K562 (cell line): ENCODE results near the gene MGST2. TPM values are rescaled to one million over a fixed set of nuclear protein-coding genes. Genes with fewer than 3 reads are reported as not detected.

Source experiments
- ATAC-seq: fragments of 200-7000 bp; cut with Tn5 transposase; 3 replicates; pipeline ENCODE4 v1.9.1; 2020; ENCODE audit warnings: moderate library complexity
- BruUV-seq: library from RNA; stranded (reverse); fragments of 400-500 nt; replicated peaks from 2 replicates; lab custom pipeline; 2021; lab: Mats Ljungman, UMichigan
- CTCF ChIA-PET: fragments of 300-600 bp; formaldehyde crosslinking; extraction: SDS; loops from one replicate; lab custom pipeline; 2021; ENCODE audit warnings: low intra/inter-chr PET ratio; lab: Yijun Ruan, JAX
- POLR2A ChIA-PET: fragments of 300-600, 350-650 bp; sonication (Branson Sonifier 250); formaldehyde crosslinking; extraction: SDS; loops from one replicate; lab custom pipeline; 2021; ENCODE audit warnings: antibody characterized with exemption, inconsistent platforms; lab: Yijun Ruan, JAX
- DNase-seq, 4 experiments: peaks; one replicate each; pipeline versions ENCODE4 v3.0.0 to v3.0.0-alpha.2; 2011 to 2018; ENCODE audit warnings: low spot score in 3 of 4, mixed read lengths in 3 of 4; ENCODE audit errors: extremely low read depth in 1 of 4
- FAIRE-seq: peaks from 2 replicates; lab custom pipeline; 2011; peaks lifted over from hg19 to GRCh38; lab: Jason Lieb, UNC
- H2AFZ ChIP-seq: 2 replicates; pipeline ENCODE4 v1.6.0; 2011; ENCODE audit warnings: low read depth, low read length, control low read depth, inconsistent platforms
- H3K27ac ChIP-seq: fragments of 200-600 bp; 3 replicates; pipeline ENCODE4 v1.8.0; 2011; ENCODE audit warnings: low read depth, mild to moderate bottlenecking, control low read depth, inconsistent platforms, low read length, moderate library complexity, mixed read lengths; ENCODE audit errors: extremely low read depth
- H3K27me3 ChIP-seq, 2 experiments: fragments of 300-600 bp in 1 of 2; 2 replicates in 1 of 2; 3 replicates in 1 of 2; pipeline versions ENCODE4 v1.6.0 to v1.8.0; 2011; ENCODE audit warnings: inconsistent platforms in 2 of 2, low read length in 2 of 2, mild to moderate bottlenecking in 1 of 2, mixed read lengths in 1 of 2, moderate library complexity in 1 of 2; ENCODE audit not compliant: control insufficient read depth in 2 of 2, insufficient read depth in 2 of 2
- H3K36me3 ChIP-seq: fragments of 300-600 bp; 3 replicates; pipeline ENCODE4 v1.8.0; 2011; ENCODE audit warnings: mild to moderate bottlenecking, low read length, inconsistent platforms; ENCODE audit not compliant: control insufficient read depth, insufficient read depth
- H3K4me1 ChIP-seq, 2 experiments: fragments of 200-600 bp in 1 of 2; replicated peaks in 1 of 2; 2 replicates in 1 of 2; 3 replicates in 1 of 2; pipeline versions ENCODE4 v1.5.1 to v1.8.0; 2011; ENCODE audit warnings: inconsistent platforms in 2 of 2, low read length in 2 of 2, mild to moderate bottlenecking in 1 of 2, mixed read lengths in 1 of 2, moderate library complexity in 1 of 2; ENCODE audit not compliant: control insufficient read depth in 2 of 2, insufficient read depth in 2 of 2
- H3K4me2 ChIP-seq: 2 replicates; pipeline ENCODE4 v1.6.1; 2011; ENCODE audit warnings: low read length, control low read depth, inconsistent platforms, mixed read lengths; ENCODE audit not compliant: insufficient read depth
- H3K4me3 ChIP-seq: fragments of 200-600 bp; sonication (generic), shearing (Covaris generic); 2 replicates; pipeline ENCODE4 v1.5.1; 2016; ENCODE audit warnings: control low read depth, inconsistent platforms
- H3K79me2 ChIP-seq: fragments of 200-600 bp; 3 replicates; pipeline ENCODE4 v1.8.0; 2011; ENCODE audit warnings: low read length, inconsistent platforms; ENCODE audit not compliant: control insufficient read depth, insufficient read depth
- H3K9ac ChIP-seq, 2 experiments: 2 replicates each; pipeline versions ENCODE4 v1.6.0 to v1.6.1; 2011; ENCODE audit warnings: low read depth in 2 of 2, low read length in 2 of 2, control low read depth in 1 of 2, inconsistent platforms in 1 of 2, mild to moderate bottlenecking in 1 of 2, mixed read lengths in 1 of 2; ENCODE audit not compliant: insufficient read depth in 1 of 2
- H3K9me1 ChIP-seq: one replicate; pipeline ENCODE4 v1.6.0; 2011; ENCODE audit warnings: inconsistent platforms, mild to moderate bottlenecking, low read length, moderate library complexity; ENCODE audit not compliant: control insufficient read depth, insufficient read depth
- H3K9me3 ChIP-seq: replicated peaks from 2 replicates; pipeline ENCODE4 v1.5.1; 2011; ENCODE audit warnings: low read depth, low read length, inconsistent platforms; ENCODE audit not compliant: control insufficient read depth, insufficient read depth
- H4K20me1 ChIP-seq: replicated peaks from 2 replicates; pipeline ENCODE4 v1.6.1; 2011; ENCODE audit warnings: low read length, inconsistent platforms, mixed read lengths; ENCODE audit not compliant: control insufficient read depth, insufficient read depth
- ATF1 ChIP-seq, 2 experiments: fragments of 450-650 bp in 1 of 2; IDR thresholded peaks; 2 replicates each; pipeline ENCODE4 v1.6.1; 2016; ENCODE audit warnings: missing compliant biosample characterization in 1 of 2, missing genetic modification characterization in 1 of 2
- CC2D1A ChIP-seq: fragments of 450-650 bp; IDR thresholded peaks from 2 replicates; pipeline ENCODE4 v1.6.1; 2017; ENCODE audit warnings: mild to moderate bottlenecking
- RBM25 ChIP-seq: fragments of 200-400 bp; formaldehyde crosslinking; IDR thresholded peaks from 2 replicates; pipeline ENCODE4 v1.6.1; 2018; ENCODE audit warnings: low read length, low read depth, moderate library complexity; ENCODE audit not compliant: severe bottlenecking
- TAF15 ChIP-seq: fragments of 200-400 bp; formaldehyde crosslinking; IDR thresholded peaks from 2 replicates; pipeline ENCODE4 v1.6.1; 2017; ENCODE audit warnings: mild to moderate bottlenecking, low read depth, low read length, moderate library complexity
- TCF15 ChIP-seq: fragments of 250-450 bp; sonication (Bioruptor Pico); IDR thresholded peaks from 2 replicates; pipeline ENCODE4 v1.8.0; 2022; ENCODE audit warnings: moderate library complexity, mild to moderate bottlenecking, inconsistent platforms
- TCFL5 ChIP-seq: fragments of 250-450 bp; sonication (Bioruptor Pico); conservative IDR thresholded peaks from 2 replicates; pipeline ENCODE4 v1.6.1; 2021; ENCODE audit warnings: mild to moderate bottlenecking, moderate library complexity, matching md5 sums
- TSHZ1 ChIP-seq: fragments of 250-450 bp; sonication (Bioruptor Pico); IDR thresholded peaks from 2 replicates; pipeline ENCODE4 v1.4.0; 2020; ENCODE audit warnings: mild to moderate bottlenecking, moderate library complexity
- ZFP1 ChIP-seq: fragments of 450-650 bp; formaldehyde crosslinking; IDR thresholded peaks from 2 replicates; pipeline ENCODE4 v1.4.0; 2020; ENCODE audit warnings: mild to moderate bottlenecking, mixed read lengths
- ZNF41 ChIP-seq: fragments of 250-450 bp; sonication (Bioruptor Pico); conservative IDR thresholded peaks from 2 replicates; pipeline ENCODE4 v1.4.0; 2020; ENCODE audit warnings: mild to moderate bottlenecking
- WGBS: fragments of 100-300 bp; shearing (Covaris generic); methylation state at CpG from one replicate; pipeline ENCODE4 v1.1.6; 2016; ENCODE audit warnings: low coverage, mixed read lengths; ENCODE audit not compliant: insufficient coverage; ENCODE audit errors: missing lambda C conversion rate; 5-methylcytosine and 5-hydroxymethylcytosine counted together
- in situ Hi-C: fragments of 300-500 bp; cut with MboI; formaldehyde crosslinking; loops from 4 replicates; pipeline ENCODE4 v1.15.0; 2018; ENCODE audit warnings: inconsistent platforms, mixed read lengths
- intact Hi-C: fragments of 100-400 bp; cut with micrococcal nuclease; formaldehyde crosslinking; loops from 2 replicates; pipeline ENCODE4 v1.14.2; 2022
- polyA plus RNA-seq, 8 experiments: library from polyadenylated mRNA; depleted of rRNA in 4 of 8; stranded (reverse) in 5 of 8; unstranded in 3 of 8; fragments of >200 nt; fragmentation: Nextera tagmentation in 2 of 8; fragmentation: Illumina TruSeq in 1 of 8; extraction: Ambion mirVana in 2 of 8; extraction: Trizol in 1 of 8; gene quantifications; 2 replicates each; pipeline versions ENCODE4 v1.2.1 to v1.2.3, GENCODE V29; 2011 to 2014; ENCODE audit warnings: inconsistent platforms in 1 of 8, missing spikeins in 1 of 8
- total RNA-seq, 7 experiments: library from RNA; depleted of rRNA in 6 of 7; stranded (reverse); fragments of >200 nt in 6 of 7; fragmentation: Illumina TruSeq in 2 of 7; extraction: Trizol in 2 of 7; gene quantifications; 2 replicates each; pipeline versions ENCODE4 v1.2.1 to v1.2.3, GENCODE V29; 2011 to 2021; ENCODE audit warnings: low replicate concordance in 1 of 7

MGST2 gene
- total and polyA plus RNA-seq, 9 of the 15 experiments (the other 6 are each of a cell fraction or from before 2014, with no cell fraction given), result 38.7 to 115 (median 84.6) TPM

GRCh38 chr4:139694522-139695107 is 29.0 kb downstream of the MGST2 start:
- no peak for FAIRE-seq
- Histone ChIP-seq H3K4me2 (no peak overlapping the region), H3K9ac (no peak overlapping the region), H3K36me3 (peaks cover 7% of the 10 kb centered on the region; the same call in 2 of the 3 replicates), H4K20me1 (no peaks in the 10 kb centered on the region), H3K4me1 (peaks cover 6 to 10% of the 10 kb centered on the region in 2 experiments; a peak in 4 of 5 replicates), H2AFZ (no peak overlapping the region), H3K27me3 (no peaks in the 10 kb centered on the region), H3K9me1 (no peaks in the 10 kb centered on the region), H3K9me3 (no peaks in the 10 kb centered on the region), H3K4me3 (no peak overlapping the region), H3K27ac (no peak overlapping the region), H3K79me2 (no peaks in the 10 kb centered on the region)
- CTCF ChIA-PET, result no interaction called here
- ATAC-seq, result no peak
- BruUV-seq, result no TSS peak
- DNase-seq, result no peak
- in situ Hi-C loops (no loop called here), intact Hi-C loops (loop anchor here (5.0 kb wide), 1 partner anchor 37 kb away; no protein-coding TSS in a partner anchor)
- POLR2A ChIA-PET, result interaction anchor here (1.2 kb wide), 1 partner anchor 10 kb away, joined by 3 read pairs; no protein-coding TSS in a partner anchor
- WGBS, result 87% methylated on average over 3 of the region's 3 CpGs
- TF ChIP-seq RBM25, result peak; percentile 72
- TF ChIP-seq ATF1 (CRISPR knock-in tag; IDR thresholded peaks at IDR 0.05), result no peak
- no peak for TF ChIP-seq ATF1 (tag; IDR thresholded peaks at IDR 0.05)
- no peak for TF ChIP-seq TCF15 (CRISPR knock-in tag)
- no peak for TF ChIP-seq ZNF41 (CRISPR knock-in tag)
- no peak for TF ChIP-seq CC2D1A
- TF ChIP-seq TAF15, result no peak
- TF ChIP-seq ZFP1 (CRISPR knock-in tag), result no peak
- TF ChIP-seq TSHZ1 (CRISPR knock-in tag), result no peak
- TF ChIP-seq TCFL5 (CRISPR knock-in tag), result no peak
- TF ChIP-seq, all 486 proteins: peak for 1
